Medulla oblongata (tissue), 1 donor: ENCODE data around the gene FARP1.

ENCODE experiments used
- DNase-seq: peaks from one replicate; pipeline ENCODE4 v3.0.0-alpha.2; 2015; ENCODE audit errors: extremely low spot score

Gene FARP1

GRCh38 chr13:98496479-98496791 is 353.5 kb downstream of the FARP1 start:
- DNase-seq: no peak

GRCh38 chr13:98496966-98497365 is 354.1 kb downstream of the FARP1 start:
- no peak for DNase-seq

GRCh38 chr13:98500963-98501421 is 358.1 kb downstream of the FARP1 start:
- no peak for DNase-seq

- no peak for DNase-seq
Measured at GRCh38 chr13:98503175-98504028, 360.5 kb downstream of the FARP1 start.

GRCh38 chr13:98504029-98504351 is 361.1 kb downstream of the FARP1 start:
- DNase-seq: no peak

- no peak for DNase-seq
Measured at GRCh38 chr13:98504371-98504963, 361.6 kb downstream of the FARP1 start.
